Ishikawa (cell line): ENCODE measurements around the gene RELN.

Experiments used
- CEBPB ChIP-seq: IDR thresholded peaks from 2 replicates; pipeline ENCODE4 v1.6.1; 2012
- EP300 ChIP-seq: IDR thresholded peaks from 2 replicates; pipeline ENCODE4 v1.6.1; 2012; ENCODE audit warnings: borderline replicate concordance
- FOXM1 ChIP-seq: IDR thresholded peaks from 2 replicates; pipeline ENCODE4 v1.6.1; 2012; ENCODE audit warnings: low read depth, borderline replicate concordance
- REST ChIP-seq: IDR thresholded peaks from 2 replicates; pipeline ENCODE4 v1.6.1; 2012; ENCODE audit warnings: low read depth, mild to moderate bottlenecking
- TAF1 ChIP-seq: IDR thresholded peaks from 2 replicates; pipeline ENCODE4 v1.6.1; 2012; ENCODE audit warnings: low read depth, mild to moderate bottlenecking
- YY1 ChIP-seq: IDR thresholded peaks from 2 replicates; pipeline ENCODE4 v1.6.1; 2012; ENCODE audit warnings: low read depth
- ZBTB7A ChIP-seq: IDR thresholded peaks from 2 replicates; pipeline ENCODE4 v1.6.1; 2012; ENCODE audit warnings: low read depth
- TF ChIP-seq, protein P1 (sequence below): IDR thresholded peaks from 2 replicates; pipeline ENCODE4 v1.6.1; 2012

GRCh38 chr7:103592187-103592586 is 397.3 kb downstream of the RELN start:
- no peak for TF ChIP-seq EP300
- no peak for TF ChIP-seq CEBPB
- TF ChIP-seq FOXM1 = no peak
- TF ChIP-seq YY1 = no peak
- TF ChIP-seq REST = no peak
- no peak for TF ChIP-seq ZBTB7A
- TF ChIP-seq, protein P1, sequence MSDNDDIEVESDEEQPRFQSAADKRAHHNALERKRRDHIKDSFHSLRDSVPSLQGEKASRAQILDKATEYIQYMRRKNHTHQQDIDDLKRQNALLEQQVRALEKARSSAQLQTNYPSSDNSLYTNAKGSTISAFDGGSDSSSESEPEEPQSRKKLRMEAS = no peak
- TF ChIP-seq TAF1 = no peak
